ENCODE results near the gene DNAJB11.

- TF ChIP-seq POLR2A (IDR thresholded peaks at IDR 0.05), result no peak
- no peak for TF ChIP-seq CTCF (IDR thresholded peaks at IDR 0.05)
These were observed 36.3 kb upstream of the DNAJB11 start for GRCh38 chr3:186534113-186534669.
